DMS153 treated with DMSO at 0.1 percent for 48 hours (cell line): ENCODE data around the gene PAX8.
A peak's percentile ranks its signal among the peaks of the same experiment; 100 is the strongest.
"Not testable (repeated sequence)": the region's sequence is repeated elsewhere in the genome, so short reads cannot be mapped to it uniquely, and the experiment has no call there.

ENCODE experiments used
- DNase-seq: peaks from one replicate; lab custom pipeline; 2025; ENCODE audit not compliant: unreplicated experiment; lab: John Stamatoyannopoulos, UW

Gene PAX8

GRCh38 chr2:113291191-113291590, 12.5 kb upstream of the PAX8 start:
- DNase-seq: no peak

- DNase-seq: not testable (repeated sequence)
Observed at GRCh38 chr2:113288674-113289149, 10.0 kb upstream of the PAX8 start.

GRCh38 chr2:113288117-113288673, 9.5 kb upstream of the PAX8 start:
- DNase-seq: not testable (repeated sequence)

GRCh38 chr2:113285816-113286215, 7.1 kb upstream of the PAX8 start:
- no peak for DNase-seq

GRCh38 chr2:113284999-113285398, 6.3 kb upstream of the PAX8 start:
- not testable (repeated sequence) for DNase-seq

GRCh38 chr2:113284476-113284875, 5.8 kb upstream of the PAX8 start:
- DNase-seq: no peak

- no peak for DNase-seq
Observed at GRCh38 chr2:113283704-113284284, 5.1 kb upstream of the PAX8 start.

- DNase-seq: peak; percentile 2
Observed at GRCh38 chr2:113282747-113283533, 4.2 kb upstream of the PAX8 start.

GRCh38 chr2:113281910-113282746, 3.4 kb upstream of the PAX8 start:
- no peak for DNase-seq

- DNase-seq: no peak
Observed at GRCh38 chr2:113278073-113278741, 514 bp downstream of the PAX8 start.

GRCh38 chr2:113277474-113278072, 1.1 kb downstream of the PAX8 start:
- DNase-seq: no peak

GRCh38 chr2:113276761-113277425, 1.8 kb downstream of the PAX8 start:
- no peak for DNase-seq

- DNase-seq: no peak
Observed at GRCh38 chr2:113276216-113276760, 2.4 kb downstream of the PAX8 start.

- DNase-seq: no peak
Observed at GRCh38 chr2:113275556-113276215, 3.0 kb downstream of the PAX8 start.

- DNase-seq: no peak
Observed at GRCh38 chr2:113274432-113274831, 4.3 kb downstream of the PAX8 start.

GRCh38 chr2:113273981-113274380, 4.7 kb downstream of the PAX8 start:
- no peak for DNase-seq

- no peak for DNase-seq
Observed at GRCh38 chr2:113273027-113273551, 5.6 kb downstream of the PAX8 start.

- DNase-seq: no peak
Observed at GRCh38 chr2:113272477-113272876, 6.2 kb downstream of the PAX8 start.
